Activated CD8-positive, alpha-beta T cell treated with anti-CD3 and anti-CD28 coated beads for 36 hours (primary cell): ENCODE results near the gene MLF2. TPM values are rescaled to one million over a fixed set of nuclear protein-coding genes. Genes with fewer than 3 reads are reported as not detected.
"Not testable (repeated sequence)": the region's sequence is repeated elsewhere in the genome, so short reads cannot be mapped to it uniquely, and the experiment has no call there.

Experiments
- ATAC-seq: fragments of 200-7000 bp; cut with Tn5 transposase; one replicate; pipeline ENCODE4 v1.10.0; 2021; ENCODE audit warnings: mild to moderate bottlenecking, moderate library complexity
- CTCF ChIA-PET: fragments of 350-600 bp; sonication (Branson Sonifier 250); formaldehyde crosslinking; loops from one replicate; lab custom pipeline; 2021; ENCODE audit warnings: antibody characterized with exemption; lab: Charles Lee
- POLR2A ChIA-PET: fragments of 350-600 bp; sonication (Branson Sonifier 250); formaldehyde crosslinking; loops from one replicate; lab custom pipeline; 2021; ENCODE audit warnings: antibody characterized with exemption; lab: Charles Lee
- DNase-seq: peaks from one replicate; pipeline ENCODE4 v3.0.0-alpha.2; 2020
- H3K27ac Mint-ChIP-seq: one replicate; pipeline ENCODE4 v1.8.0; 2021; ENCODE audit warnings: mild to moderate bottlenecking, mixed read lengths
- H3K27me3 Mint-ChIP-seq: one replicate; pipeline ENCODE4 v1.8.0; 2021; ENCODE audit warnings: mixed read lengths
- H3K36me3 Mint-ChIP-seq: one replicate; pipeline ENCODE4 v1.8.0; 2021; ENCODE audit warnings: low read depth, mixed read lengths
- H3K4me1 Mint-ChIP-seq: one replicate; pipeline ENCODE4 v1.8.0; 2021; ENCODE audit warnings: low read depth, mixed read lengths
- H3K4me3 Mint-ChIP-seq: one replicate; pipeline ENCODE4 v1.8.0; 2021; ENCODE audit warnings: mild to moderate bottlenecking, moderate library complexity, mixed read lengths
- H3K9me3 Mint-ChIP-seq: one replicate; pipeline ENCODE4 v1.8.0; 2021; ENCODE audit warnings: mixed read lengths
- CTCF ChIP-seq: fragments of 200-600 bp; IDR thresholded peaks from one replicate; pipeline ENCODE4 v1.8.0; 2022; ENCODE audit warnings: antibody characterized with exemption, mild to moderate bottlenecking
- intact Hi-C: fragments of 100-400 bp; cut with micrococcal nuclease; formaldehyde crosslinking; loops from one replicate; pipeline ENCODE4 v1.10.0; 2022
- total RNA-seq, 2 experiments: library from RNA; stranded (reverse); gene quantifications; one replicate each; pipeline ENCODE4 v1.2.3, GENCODE V29; 2021

MLF2 gene
- total RNA-seq, 2 experiments from 2014 or later = 149 to 151 TPM

DNA sequence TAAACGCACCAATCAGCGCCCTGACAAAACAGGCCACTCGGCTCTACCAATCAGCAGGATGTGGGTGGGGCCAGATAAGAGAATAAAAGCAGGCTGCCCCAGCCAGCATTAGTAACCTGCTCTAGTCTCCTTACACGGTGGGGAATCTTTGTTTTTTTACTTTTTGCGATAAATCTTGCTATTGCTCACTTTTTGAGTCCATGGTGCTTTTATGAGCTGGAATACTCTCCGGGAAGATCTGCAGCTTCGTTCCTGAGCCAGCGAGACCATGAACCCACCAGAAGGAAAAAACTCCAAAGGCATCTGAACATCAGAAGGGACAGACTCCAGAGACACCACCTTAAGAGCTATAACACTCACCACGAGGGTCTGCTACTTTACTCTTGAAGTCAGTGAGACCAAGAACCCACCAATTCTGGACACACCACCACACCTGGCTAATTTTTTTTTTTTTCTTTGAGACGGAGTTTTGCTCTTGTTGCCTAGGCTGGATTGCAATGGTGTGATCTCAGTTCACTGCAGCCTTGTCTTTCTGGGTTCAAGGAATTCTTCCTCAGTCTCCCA is 36.0 kb downstream of the MLF2 start:
- Mint-ChIP-seq H3K4me3 (no peak overlapping the region), H3K9me3 (no peaks in the 10 kb centered on the region), H3K4me1 (peaks cover 2% of the 10 kb centered on the region), H3K27ac (no peak overlapping the region), H3K36me3 (no peaks in the 10 kb centered on the region), H3K27me3 (no peaks in the 10 kb centered on the region)
- ATAC-seq (no peak), DNase-seq (no peak)
- ChIA-PET POLR2A (interaction anchor here (0.6 to 1.4 kb wide), 3 partner anchors 36 to 185 kb away, joined by 3 to 5 read pairs (median 3); partner anchors contain the start of gene MLF2), CTCF (interaction anchor here (1.0 kb wide), 1 partner anchor 36 kb away, joined by 3 read pairs; the partner anchor contains the start of gene MLF2)
- intact Hi-C loops = no loop called here
- no peak for TF ChIP-seq CTCF

- not testable (repeated sequence) for H3K27me3 Mint-ChIP-seq
Observed at GRCh38 chr12:6716031-6716873, 36.7 kb downstream of the MLF2 start.

GRCh38 chr12:6708960-6709394 is 44.0 kb downstream of the MLF2 start:
- peak; percentile 59 for DNase-seq
- peak; percentile 65 for ATAC-seq
- Mint-ChIP-seq H3K27me3 (peaks cover 10% of the 10 kb centered on the region), H3K4me1 (peaks cover 8% of the 10 kb centered on the region), H3K36me3 (no peaks in the 10 kb centered on the region), H3K27ac (peak overlapping the region; percentile 43), H3K4me3 (peak overlapping the region; percentile 56), H3K9me3 (no peaks in the 10 kb centered on the region)
- TF ChIP-seq CTCF = no peak
- intact Hi-C loops = no loop called here
- POLR2A ChIA-PET = interaction anchor here (0.6 to 1.5 kb wide), 3 partner anchors 12 to 15 kb away, joined by 4 to 7 read pairs (median 4); partner anchors contain the start of gene COPS7A
- CTCF ChIA-PET = interaction anchor here (0.6 to 1.5 kb wide), 5 partner anchors 10 to 160 kb away, joined by 3 to 4 read pairs (median 3); partner anchors contain the start of genes COPS7A, MLF2 and ZNF384

More at GRCh38 chr12:6716031-6716873, 36.7 kb downstream of the MLF2 start:
- H3K27ac Mint-ChIP-seq, H3K4me1 Mint-ChIP-seq, CTCF ChIA-PET, H3K4me3 Mint-ChIP-seq, H3K36me3 Mint-ChIP-seq, intact Hi-C loops, DNase-seq, H3K9me3 Mint-ChIP-seq, ATAC-seq: not testable (repeated sequence)
- POLR2A ChIA-PET = interaction anchor here (0.6 to 1.4 kb wide), 3 partner anchors 8 to 85 kb away, joined by 3 to 5 read pairs (median 3); partner anchors contain the start of genes COPS7A and MLF2

- ChIA-PET POLR2A (interaction anchor here (1.0 to 1.5 kb wide), 2 partner anchors 13 to 15 kb away, joined by 4 to 7 read pairs; partner anchors contain the start of gene COPS7A), CTCF (interaction anchor here (1.5 kb wide), 2 partner anchors 9 to 19 kb away, joined by 3 to 4 read pairs; partner anchors contain the start of gene ZNF384)
- DNase-seq, intact Hi-C loops, H3K4me3 Mint-ChIP-seq, H3K27ac Mint-ChIP-seq, ATAC-seq, H3K36me3 Mint-ChIP-seq, H3K4me1 Mint-ChIP-seq, H3K9me3 Mint-ChIP-seq: not testable (repeated sequence)
- H3K27me3 Mint-ChIP-seq = peaks cover 15% of the 10 kb centered on the region
Observed at GRCh38 chr12:6708351-6708750, 44.6 kb downstream of the MLF2 start.

DNA sequence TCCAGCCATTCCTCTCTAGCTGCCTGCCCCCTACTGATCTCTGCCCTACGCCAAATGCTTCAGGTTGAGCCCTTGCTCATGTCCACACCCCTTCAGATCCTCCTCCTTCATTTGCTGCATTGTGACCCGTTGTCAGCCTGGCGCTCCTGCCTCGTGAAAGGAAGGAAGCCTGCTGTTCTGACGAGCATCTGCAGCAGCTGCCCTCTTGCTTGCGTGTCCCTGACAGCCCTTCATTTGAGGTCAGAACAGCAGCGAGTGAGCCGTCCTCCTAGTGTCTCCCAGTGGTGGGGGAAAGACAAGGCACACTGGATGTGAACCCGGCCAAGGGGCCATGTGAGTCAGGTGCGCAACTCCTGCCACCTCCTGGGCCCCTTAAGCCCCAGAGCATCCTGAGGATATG is 49.3 kb downstream of the MLF2 start:
- peaks cover 14% of the 10 kb centered on the region for H3K4me1 Mint-ChIP-seq
- intact Hi-C loops = no loop called here
- H3K36me3 Mint-ChIP-seq = no peaks in the 10 kb centered on the region
- H3K27me3 Mint-ChIP-seq = peaks cover 46% of the 10 kb centered on the region
- POLR2A ChIA-PET = no interaction called here
- no peak for TF ChIP-seq CTCF
- CTCF ChIA-PET = interaction anchor here (0.6 kb wide), 1 partner anchor 94 kb away, joined by 3 read pairs; no protein-coding TSS in a partner anchor
- H3K4me3 Mint-ChIP-seq = no peak overlapping the region
- H3K27ac Mint-ChIP-seq = no peak overlapping the region
- DNase-seq (peak; percentile 43), ATAC-seq (peak; percentile 38)
- H3K9me3 Mint-ChIP-seq = no peaks in the 10 kb centered on the region
